Stimulated activated naive CD8-positive, alpha-beta T cell treated with anti-CD3 and anti-CD28 coated beads, Interleukin-15, Interleukin-2, amounts not matched to agents 100 U/mL and 50 U/mL, for 24 hours (primary cell): Measurements from ENCODE around the gene EGR1.
A peak's percentile ranks its signal among the peaks of the same experiment; 100 is the strongest.

Source experiments
- ATAC-seq: fragments of 150-1000 bp; cut with Tn5 transposase; one replicate; pipeline ENCODE4 v1.10.0; 2021
- DNase-seq: peaks from one replicate; pipeline ENCODE4 v3.0.0; 2021

EGR1 gene

GRCh38 chr5:138453590-138453989 lies 11.7 kb upstream of the EGR1 start:
- no peak for DNase-seq
- ATAC-seq: no peak

DNA sequence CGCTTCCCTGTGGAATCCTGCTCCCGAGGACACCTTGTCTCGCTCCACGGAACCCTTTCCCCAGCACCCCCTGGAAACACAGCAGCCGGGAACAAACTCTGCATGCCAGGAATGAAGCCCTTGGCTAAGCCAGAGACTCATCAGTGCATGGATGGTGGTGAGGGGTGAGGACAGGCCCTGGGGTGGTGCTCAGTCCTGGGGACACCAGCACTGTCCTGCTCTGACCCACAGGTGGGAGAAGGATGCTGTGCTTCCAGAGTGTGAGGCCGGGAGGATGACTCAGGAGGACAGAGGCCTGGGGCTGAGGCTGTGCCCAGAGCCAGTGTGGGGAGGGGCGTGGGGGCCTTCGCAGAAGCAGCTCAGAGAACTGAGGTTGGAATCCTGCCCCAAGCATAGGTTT lies 11.2 kb upstream of the EGR1 start:
- DNase-seq (no peak), ATAC-seq (no peak)

DNA sequence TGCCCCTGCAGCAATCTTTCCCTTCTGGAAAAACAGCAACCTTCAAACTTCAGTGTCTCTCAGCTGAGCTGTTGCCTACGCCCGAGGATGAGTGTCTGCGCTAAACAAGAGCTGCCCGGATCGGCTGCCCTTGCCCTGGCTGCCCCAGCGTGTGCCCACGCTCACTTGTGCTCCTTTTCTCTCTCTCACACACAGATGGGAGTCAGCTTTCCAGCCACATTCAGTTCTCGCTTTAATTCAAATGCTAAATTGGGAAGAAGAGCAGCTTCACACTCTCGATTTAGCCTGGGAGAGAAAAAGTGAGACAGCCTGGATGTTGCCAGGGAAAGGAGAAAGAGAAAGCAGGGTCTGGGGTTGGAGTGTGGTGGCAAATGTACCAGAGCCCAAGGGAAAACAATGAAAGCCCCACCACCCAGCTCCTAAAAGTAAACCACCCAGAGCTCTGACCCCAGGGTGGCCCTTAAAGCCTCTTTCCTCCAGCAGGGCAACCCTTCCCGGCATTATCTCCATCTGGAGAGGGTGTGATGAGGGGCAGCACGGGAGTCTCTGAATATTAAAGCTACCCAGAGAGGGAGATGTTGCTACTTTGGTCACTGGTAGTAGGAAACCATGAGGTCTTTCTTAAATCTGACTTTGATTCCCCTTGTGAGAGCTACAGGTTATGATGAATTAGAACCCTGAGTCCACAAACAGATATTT lies 9.9 kb upstream of the EGR1 start:
- ATAC-seq (no peak), DNase-seq (no peak)

DNA sequence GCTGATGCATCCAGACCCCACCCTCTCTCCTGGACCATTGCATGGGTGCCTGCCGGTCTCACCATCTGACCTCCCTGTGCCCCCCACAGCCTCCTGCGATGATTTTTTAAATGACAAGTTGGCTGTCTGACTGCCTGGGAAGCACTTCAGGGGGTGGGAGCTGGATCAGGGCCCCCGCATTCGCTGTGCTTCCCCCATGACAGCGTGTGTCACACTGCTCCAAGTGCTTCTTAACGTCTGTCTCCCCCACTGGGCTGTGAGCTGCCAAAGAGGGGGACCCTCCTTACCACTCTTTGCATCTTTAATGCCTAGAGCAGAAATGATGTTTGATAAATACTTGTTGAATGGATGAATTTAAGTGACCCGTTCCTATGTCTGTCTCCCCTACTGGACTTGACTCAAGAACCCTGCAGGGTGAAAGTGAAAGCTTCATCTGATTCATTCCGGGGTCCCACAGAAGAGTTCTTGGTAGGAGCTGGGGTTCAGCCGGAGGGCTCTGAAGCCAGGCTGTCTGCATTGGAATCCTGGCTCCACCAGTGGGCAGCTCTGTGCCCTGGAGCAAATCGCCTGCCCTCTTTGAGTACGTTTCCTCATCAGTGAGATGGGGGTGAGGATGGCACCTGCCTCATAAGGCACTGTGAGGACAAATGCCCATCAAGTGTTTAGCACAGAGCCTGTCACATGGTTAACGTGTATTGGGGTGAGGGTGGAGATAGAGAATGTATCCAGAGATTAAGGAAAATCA lies 7.6 kb upstream of the EGR1 start:
- ATAC-seq (no peak), DNase-seq (peak; percentile 20)

- ATAC-seq: no peak
- DNase-seq: no peak
Measured at GRCh38 chr5:138458384-138458783, 6.9 kb upstream of the EGR1 start.

GRCh38 chr5:138458856-138459255 lies 6.4 kb upstream of the EGR1 start:
- DNase-seq: no peak
- peak; percentile 15 for ATAC-seq

DNA sequence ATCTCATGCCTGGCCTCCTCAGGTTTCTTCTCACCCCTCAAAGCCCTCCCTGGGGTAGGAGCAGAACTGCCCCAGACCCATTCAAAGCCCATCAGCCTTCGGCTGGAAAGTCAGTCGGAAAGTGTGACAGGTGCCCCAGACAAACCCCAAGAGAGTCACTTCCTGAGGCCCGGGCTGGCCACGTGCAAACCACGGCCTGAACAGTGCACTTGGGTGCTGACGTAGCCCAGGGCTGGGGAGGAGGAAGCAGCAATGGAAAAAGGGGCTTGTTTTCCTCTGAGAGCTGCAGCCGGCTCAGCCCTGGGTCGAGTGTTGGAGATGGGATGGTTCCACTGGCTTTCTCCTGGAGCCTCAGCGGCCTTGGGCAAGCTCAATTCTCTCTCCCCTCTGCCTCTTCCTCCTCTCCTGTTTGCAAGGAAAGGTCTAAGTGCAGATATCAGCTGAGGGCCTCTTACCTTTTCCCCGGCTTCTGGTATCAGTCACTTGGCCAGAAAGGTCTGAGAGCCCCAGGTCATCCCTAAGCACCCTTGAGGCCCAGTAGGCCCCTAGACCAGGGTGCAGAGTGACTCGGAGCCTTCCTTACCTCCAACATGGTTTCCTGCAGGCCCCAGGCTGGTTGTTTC lies 5.9 kb upstream of the EGR1 start:
- ATAC-seq (peak; percentile 84), DNase-seq (peak; percentile 91)

- ATAC-seq (no peak), DNase-seq (no peak)
Measured at GRCh38 chr5:138460032-138460693, 5.1 kb upstream of the EGR1 start.

DNA sequence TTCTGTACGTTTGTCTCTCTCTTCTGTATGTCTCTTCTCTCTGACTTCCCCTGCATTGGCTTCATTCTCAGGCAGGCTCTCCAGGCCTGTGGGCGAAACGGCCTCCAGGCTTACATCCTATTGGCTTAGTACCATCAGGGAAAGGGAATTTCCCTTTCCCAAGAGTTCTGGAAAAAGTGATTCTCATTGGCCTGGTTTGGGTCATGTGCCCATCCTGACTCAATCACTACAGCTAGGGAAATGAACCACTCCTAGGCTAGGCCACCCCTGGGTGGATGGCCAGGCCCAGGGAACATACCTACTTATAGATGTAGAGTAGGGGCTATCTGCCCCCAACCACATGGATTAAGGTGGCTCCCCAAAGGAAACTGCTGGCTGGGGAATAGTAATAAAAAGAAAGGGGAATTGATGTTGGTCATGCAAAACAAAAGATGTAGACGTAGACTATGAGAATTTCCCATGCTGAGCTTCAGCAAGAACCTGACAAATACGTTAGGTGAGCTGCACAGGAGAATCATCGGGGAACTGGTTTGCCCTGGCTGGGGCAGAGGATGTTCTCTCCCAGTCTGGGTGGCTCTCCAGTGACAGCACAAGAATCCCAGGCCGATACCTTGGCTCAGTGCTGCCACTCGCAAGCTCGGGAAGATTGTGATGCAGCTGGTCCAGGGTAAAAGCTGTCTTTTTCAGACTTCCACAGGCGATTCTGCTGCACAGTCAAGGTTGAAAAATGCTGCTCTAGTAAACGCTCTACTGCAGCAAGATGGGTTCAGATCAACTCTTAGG lies 3.7 kb upstream of the EGR1 start:
- DNase-seq (no peak), ATAC-seq (no peak)

GRCh38 chr5:138463419-138464007 lies 1.8 kb upstream of the EGR1 start:
- DNase-seq (peak; percentile 19), ATAC-seq (no peak)

GRCh38 chr5:138464008-138464387 lies 1.3 kb upstream of the EGR1 start:
- ATAC-seq: peak; percentile 59

DNA sequence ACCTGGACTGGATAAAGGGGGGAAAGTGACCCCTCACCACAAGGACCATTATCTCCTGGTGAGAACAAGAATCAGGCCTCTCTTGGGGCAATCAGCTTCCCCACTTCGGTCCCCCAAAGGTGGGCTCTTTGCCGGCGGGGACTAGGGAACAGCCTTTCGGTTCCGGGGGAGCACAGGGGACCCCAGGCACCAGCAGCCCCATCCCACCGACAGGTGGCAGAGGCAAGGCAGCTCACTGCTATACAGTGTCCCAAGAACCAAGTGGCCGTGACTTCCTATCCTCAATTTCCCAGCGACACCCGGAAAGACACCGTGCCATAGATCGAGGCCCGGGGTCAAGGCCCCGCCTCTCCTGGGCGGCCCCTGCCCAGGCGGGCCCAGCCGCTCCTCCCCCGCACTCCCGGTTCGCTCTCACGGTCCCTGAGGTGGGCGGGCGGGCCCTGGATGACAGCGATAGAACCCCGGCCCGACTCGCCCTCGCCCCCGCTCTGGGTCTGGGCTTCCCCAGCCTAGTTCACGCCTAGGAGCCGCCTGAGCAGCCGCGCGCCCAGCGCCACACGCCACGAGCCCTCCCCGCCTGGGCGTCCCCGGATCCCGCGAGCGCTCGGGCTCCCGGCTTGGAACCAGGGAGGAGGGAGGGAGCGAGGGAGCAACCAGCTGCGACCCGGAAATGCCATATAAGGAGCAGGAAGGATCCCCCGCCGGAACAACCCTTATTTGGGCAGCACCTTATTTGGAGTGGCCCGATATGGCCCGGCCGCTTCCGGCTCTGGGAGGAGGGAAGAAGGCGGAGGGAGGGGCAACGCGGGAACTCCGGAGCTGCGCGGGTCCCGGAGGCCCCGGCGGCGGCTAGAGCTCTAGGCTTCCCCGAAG lies 655 bp upstream of the EGR1 start:
- ATAC-seq (peak; percentile 79), DNase-seq (peak; percentile 95)

More at GRCh38 chr5:138464008-138464387, 1.3 kb upstream of the EGR1 start:
- DNase-seq: peak; percentile 97

DNA sequence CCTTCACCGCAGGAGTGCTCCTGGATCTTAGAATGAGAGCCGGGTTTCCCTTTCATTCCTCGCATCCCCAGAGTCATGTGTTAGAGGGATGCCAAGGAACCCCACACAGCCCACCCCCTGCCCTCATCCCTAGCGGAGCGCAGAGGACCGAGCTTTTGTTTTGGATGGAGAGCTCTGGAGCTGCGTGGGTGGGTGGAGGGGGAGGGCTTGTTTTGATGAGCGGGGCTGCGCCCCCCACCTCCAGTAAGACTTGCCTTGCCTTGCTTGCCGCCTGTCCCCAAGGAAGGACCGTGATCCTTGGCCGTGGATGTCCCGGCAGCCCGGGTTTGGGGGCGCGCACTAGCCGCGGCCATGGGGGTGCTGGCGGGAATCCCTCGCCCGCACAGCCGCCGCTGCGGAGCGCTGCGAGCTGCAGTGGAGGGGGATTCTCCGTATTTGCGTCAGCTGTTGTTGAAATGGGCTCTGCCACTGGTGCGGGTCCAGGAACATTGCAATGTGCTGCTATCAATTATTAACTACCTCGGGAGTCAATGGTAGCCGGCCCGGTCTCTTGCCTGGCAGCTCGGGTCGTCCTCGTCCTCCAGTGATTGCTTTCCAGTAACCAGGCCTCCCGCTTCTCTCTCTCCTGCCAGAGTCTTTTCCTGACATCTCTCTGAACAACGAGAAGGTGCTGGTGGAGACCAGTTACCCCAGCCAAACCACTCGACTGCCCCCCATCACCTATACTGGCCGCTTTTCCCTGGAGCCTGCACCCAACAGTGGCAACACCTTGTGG lies 1.0 kb downstream of the EGR1 start:
- DNase-seq: peak; percentile 39

DNA sequence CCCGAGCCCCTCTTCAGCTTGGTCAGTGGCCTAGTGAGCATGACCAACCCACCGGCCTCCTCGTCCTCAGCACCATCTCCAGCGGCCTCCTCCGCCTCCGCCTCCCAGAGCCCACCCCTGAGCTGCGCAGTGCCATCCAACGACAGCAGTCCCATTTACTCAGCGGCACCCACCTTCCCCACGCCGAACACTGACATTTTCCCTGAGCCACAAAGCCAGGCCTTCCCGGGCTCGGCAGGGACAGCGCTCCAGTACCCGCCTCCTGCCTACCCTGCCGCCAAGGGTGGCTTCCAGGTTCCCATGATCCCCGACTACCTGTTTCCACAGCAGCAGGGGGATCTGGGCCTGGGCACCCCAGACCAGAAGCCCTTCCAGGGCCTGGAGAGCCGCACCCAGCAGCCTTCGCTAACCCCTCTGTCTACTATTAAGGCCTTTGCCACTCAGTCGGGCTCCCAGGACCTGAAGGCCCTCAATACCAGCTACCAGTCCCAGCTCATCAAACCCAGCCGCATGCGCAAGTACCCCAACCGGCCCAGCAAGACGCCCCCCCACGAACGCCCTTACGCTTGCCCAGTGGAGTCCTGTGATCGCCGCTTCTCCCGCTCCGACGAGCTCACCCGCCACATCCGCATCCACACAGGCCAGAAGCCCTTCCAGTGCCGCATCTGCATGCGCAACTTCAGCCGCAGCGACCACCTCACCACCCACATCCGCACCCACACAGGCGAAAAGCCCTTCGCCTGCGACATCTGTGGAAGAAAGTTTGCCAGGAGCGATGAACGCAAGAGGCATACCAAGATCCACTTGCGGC lies 1.8 kb downstream of the EGR1 start:
- DNase-seq: no peak

More for the DNA sequence above, 1.0 kb downstream of the EGR1 start:
- ATAC-seq: no peak

DNA sequence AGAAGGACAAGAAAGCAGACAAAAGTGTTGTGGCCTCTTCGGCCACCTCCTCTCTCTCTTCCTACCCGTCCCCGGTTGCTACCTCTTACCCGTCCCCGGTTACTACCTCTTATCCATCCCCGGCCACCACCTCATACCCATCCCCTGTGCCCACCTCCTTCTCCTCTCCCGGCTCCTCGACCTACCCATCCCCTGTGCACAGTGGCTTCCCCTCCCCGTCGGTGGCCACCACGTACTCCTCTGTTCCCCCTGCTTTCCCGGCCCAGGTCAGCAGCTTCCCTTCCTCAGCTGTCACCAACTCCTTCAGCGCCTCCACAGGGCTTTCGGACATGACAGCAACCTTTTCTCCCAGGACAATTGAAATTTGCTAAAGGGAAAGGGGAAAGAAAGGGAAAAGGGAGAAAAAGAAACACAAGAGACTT lies 2.4 kb downstream of the EGR1 start:
- no peak for DNase-seq
- no peak for ATAC-seq

More for the DNA sequence above, 1.8 kb downstream of the EGR1 start:
- no peak for ATAC-seq

GRCh38 chr5:138468133-138468965 lies 3.1 kb downstream of the EGR1 start:
- no peak for DNase-seq
- no peak for ATAC-seq

DNA sequence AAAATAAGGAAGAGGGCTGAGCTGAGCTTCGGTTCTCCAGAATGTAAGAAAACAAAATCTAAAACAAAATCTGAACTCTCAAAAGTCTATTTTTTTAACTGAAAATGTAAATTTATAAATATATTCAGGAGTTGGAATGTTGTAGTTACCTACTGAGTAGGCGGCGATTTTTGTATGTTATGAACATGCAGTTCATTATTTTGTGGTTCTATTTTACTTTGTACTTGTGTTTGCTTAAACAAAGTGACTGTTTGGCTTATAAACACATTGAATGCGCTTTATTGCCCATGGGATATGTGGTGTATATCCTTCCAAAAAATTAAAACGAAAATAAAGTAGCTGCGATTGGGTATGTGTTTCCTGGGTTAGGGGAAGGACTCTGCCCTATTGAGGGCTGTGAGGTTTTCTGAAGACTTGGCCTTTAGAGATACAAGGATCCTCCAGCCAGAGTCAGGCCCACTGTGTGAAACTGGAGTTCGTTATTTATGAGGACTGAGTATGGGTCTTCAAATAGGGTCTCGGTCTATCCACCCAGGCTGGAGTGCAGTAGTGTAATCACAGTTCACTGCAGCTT lies 3.8 kb downstream of the EGR1 start:
- ATAC-seq (no peak), DNase-seq (no peak)
